ENCODE data around the gene LMX1B. TPM values are rescaled to one million over a fixed set of nuclear protein-coding genes. Genes with fewer than 3 reads are reported as not detected.
A peak's percentile ranks its signal among the peaks of the same experiment; 100 is the strongest.

The LMX1B gene
- polyA plus RNA-seq, 1 donor from 2014 or later, result not detected

- no peak overlapping the region for H3K27ac ChIP-seq (ENCODE audit: low read length)
- no peaks in the 10 kb centered on the region for H3K36me3 ChIP-seq (ENCODE audit: insufficient read depth, low read length)
- no peaks in the 10 kb centered on the region for H3K9me3 ChIP-seq (ENCODE audit: low read length)
- H2AFZ ChIP-seq (ENCODE audit: low read depth, low read length), result no peak overlapping the region
- H4K20me1 ChIP-seq (ENCODE audit: insufficient read depth), result no peaks in the 10 kb centered on the region
- no peak overlapping the region for H3K4me3 ChIP-seq (ENCODE audit: low read length)
- no peaks in the 10 kb centered on the region for H3F3A ChIP-seq (ENCODE audit: insufficient read depth, low read length, poor library complexity, severe bottlenecking)
- TF ChIP-seq EP300 (conservative IDR thresholded peaks at IDR 0.05; ENCODE audit: poor library complexity, severe bottlenecking), result no peak
- no peak for TF ChIP-seq SMC3 (conservative IDR thresholded peaks at IDR 0.05; ENCODE audit: poor library complexity)
- TF ChIP-seq REST (IDR thresholded peaks at IDR 0.05; ENCODE audit: borderline replicate concordance), result no peak
- TF ChIP-seq TAF1 (IDR thresholded peaks at IDR 0.05; ENCODE audit: low read depth), result no peak
- no peak for TF ChIP-seq RAD21 (conservative IDR thresholded peaks at IDR 0.05)
- peak; percentile 88 for TF ChIP-seq EZH2 (IDR thresholded peaks at IDR 0.05; ENCODE audit: borderline replicate concordance, insufficient read depth, low read length, poor library complexity, severe bottlenecking)
- peak; percentile 20 for TF ChIP-seq POLR2AphosphoS5 (IDR thresholded peaks at IDR 0.05)
- H3K79me2 ChIP-seq (replicated peaks; ENCODE audit: insufficient read depth, low read length), result no peaks in the 10 kb centered on the region
- H3K27me3 ChIP-seq (ENCODE audit: insufficient read depth, low read depth, low read length), result peaks cover 94% of the 10 kb centered on the region
- H3K9ac ChIP-seq (ENCODE audit: low read length), result no peak overlapping the region
- no peaks in the 10 kb centered on the region for H3K9me2 ChIP-seq (ENCODE audit: insufficient read depth, low read length)
- H3K4me2 ChIP-seq (ENCODE audit: low read length), result no peak overlapping the region
Measured at GRCh38 chr9:126614455-126615244, 922 bp downstream of the LMX1B start.

- no peak for TF ChIP-seq SMC3 (conservative IDR thresholded peaks at IDR 0.05; ENCODE audit: poor library complexity)
- no peak for TF ChIP-seq REST (IDR thresholded peaks at IDR 0.05; ENCODE audit: borderline replicate concordance)
- no peak for TF ChIP-seq EP300 (conservative IDR thresholded peaks at IDR 0.05; ENCODE audit: poor library complexity, severe bottlenecking)
- TF ChIP-seq MXI1 (conservative IDR thresholded peaks at IDR 0.05; ENCODE audit: poor library complexity, severe bottlenecking), result no peak
- TF ChIP-seq RAD21 (conservative IDR thresholded peaks at IDR 0.05), result no peak
- TF ChIP-seq POLR2AphosphoS5 (IDR thresholded peaks at IDR 0.05), result no peak
- H3K27ac ChIP-seq (ENCODE audit: low read length), result no peak overlapping the region
- H2AFZ ChIP-seq (ENCODE audit: low read depth, low read length), result no peak overlapping the region
- H3K9me2 ChIP-seq (ENCODE audit: insufficient read depth, low read length), result no peaks in the 10 kb centered on the region
- no peaks in the 10 kb centered on the region for H4K20me1 ChIP-seq (ENCODE audit: insufficient read depth)
- no peaks in the 10 kb centered on the region for H3F3A ChIP-seq (ENCODE audit: insufficient read depth, low read length, poor library complexity, severe bottlenecking)
- no peaks in the 10 kb centered on the region for H3K36me3 ChIP-seq (ENCODE audit: insufficient read depth, low read length)
- no peaks in the 10 kb centered on the region for H3K9me3 ChIP-seq (ENCODE audit: low read length)
- H3K79me2 ChIP-seq (replicated peaks; ENCODE audit: insufficient read depth, low read length), result no peaks in the 10 kb centered on the region
- peaks cover 94% of the 10 kb centered on the region for H3K27me3 ChIP-seq (ENCODE audit: insufficient read depth, low read depth, low read length)
- H3K4me3 ChIP-seq (ENCODE audit: low read length), result no peak overlapping the region
- H3K9ac ChIP-seq (ENCODE audit: low read length), result no peak overlapping the region
- no peak overlapping the region for H3K4me2 ChIP-seq (ENCODE audit: low read length)
Measured at GRCh38 chr9:126615245-126615790, 1.6 kb downstream of the LMX1B start.

All from neural cell (in vitro differentiated cells).